ENCODE results near the gene RSPH4A.
"Not testable (repeated sequence)": the region's sequence is repeated elsewhere in the genome, so short reads cannot be mapped to it uniquely, and the experiment has no call there.

The RSPH4A gene

DNA sequence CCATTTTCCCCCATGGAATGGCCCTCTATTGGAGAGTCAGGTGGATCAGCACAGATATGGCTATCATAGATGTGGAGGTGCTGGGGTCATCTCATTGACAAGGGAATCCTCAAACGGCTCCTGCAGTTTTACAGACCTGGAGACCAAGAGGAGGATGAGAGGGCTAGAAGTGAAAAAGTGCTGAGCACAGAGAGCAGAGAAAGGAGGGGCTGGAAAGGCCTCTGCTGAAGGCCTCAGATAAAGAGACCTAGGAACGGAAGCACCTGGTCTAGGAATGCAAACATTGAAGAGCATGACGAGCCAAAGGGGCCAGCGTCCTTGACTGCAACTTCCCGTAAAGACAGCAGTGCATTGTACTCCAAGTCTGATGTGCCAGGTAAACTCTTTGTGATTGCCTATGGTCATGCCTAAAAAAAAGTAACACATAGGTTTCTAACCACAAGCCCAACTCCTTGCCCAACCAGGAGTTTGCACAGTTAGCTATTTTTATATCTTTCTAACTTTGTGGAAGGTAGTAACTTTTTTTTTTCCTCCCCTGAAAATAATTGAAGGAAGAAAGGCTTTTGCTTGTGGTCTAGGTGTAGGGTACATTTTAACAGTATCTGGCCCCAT lies 15.2 kb downstream of the RSPH4A start:
- no peak for DNase-seq

- DNase-seq: no peak
Observed at GRCh38 chr6:116633685-116634084, 17.4 kb downstream of the RSPH4A start.

GRCh38 chr6:116648156-116648555 lies 31.9 kb downstream of the RSPH4A start:
- DNase-seq: no peak

- DNase-seq: no peak
Observed at GRCh38 chr6:116649129-116649528, 32.9 kb downstream of the RSPH4A start.

- no peak for DNase-seq
Observed at GRCh38 chr6:116651916-116652315, 35.6 kb downstream of the RSPH4A start.

DNA sequence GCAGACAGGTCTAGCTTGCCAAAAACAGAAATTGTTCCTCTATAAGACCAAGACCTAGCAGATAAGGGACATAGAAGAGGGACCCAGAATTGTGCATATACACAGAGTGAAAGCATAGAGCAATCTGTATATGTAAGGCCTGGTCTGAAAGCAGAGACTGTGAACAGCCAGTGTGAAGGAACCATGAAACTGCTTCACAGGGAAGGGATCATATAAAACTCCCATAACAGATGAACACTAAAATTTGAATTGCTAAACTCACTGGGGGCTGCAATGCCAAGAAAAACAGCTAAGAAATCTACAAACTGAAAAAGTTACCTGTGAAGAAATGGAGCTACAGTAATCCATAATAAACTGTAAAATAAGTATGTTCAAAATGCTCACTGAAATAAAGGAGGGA lies 45.3 kb downstream of the RSPH4A start:
- no peak for DNase-seq

DNA sequence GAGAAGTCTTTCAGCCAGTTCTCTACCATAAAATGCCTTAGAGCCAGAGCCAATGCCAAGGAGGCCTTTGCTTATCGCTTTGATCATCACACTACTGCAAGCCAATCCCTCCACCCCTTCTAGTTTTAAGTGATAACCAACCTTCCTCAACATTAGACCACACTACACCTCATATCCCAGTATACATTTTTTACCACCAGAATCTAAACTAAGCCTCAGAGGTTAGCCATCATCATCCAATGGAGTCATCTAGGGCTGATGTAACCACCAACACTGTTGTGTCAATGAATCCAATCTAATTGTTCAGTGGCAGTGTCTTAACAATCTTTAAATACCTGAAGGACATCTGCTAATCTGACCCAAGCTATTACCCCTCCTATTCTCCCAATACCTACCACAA lies 45.9 kb downstream of the RSPH4A start:
- DNase-seq: no peak

GRCh38 chr6:116663308-116663707 lies 47.0 kb downstream of the RSPH4A start:
- DNase-seq: no peak

DNA sequence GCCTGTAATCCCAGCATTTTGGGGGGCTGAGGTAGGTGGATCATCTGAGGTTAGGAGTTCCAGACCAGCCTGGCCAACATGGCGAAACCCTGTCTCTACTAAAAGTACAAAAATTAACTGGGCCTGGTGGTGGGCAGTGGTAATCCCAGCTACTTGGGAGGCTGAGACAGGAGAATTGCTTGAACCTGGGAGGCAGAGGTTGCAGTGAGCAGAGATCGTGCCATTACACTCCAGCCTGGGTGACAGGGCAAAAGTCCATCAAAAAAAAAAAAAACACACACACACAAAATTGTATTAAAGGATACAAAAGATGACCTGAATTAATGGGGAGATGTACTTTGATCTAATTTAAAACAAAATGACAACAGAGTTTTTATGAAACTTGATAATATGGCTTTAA lies 47.9 kb downstream of the RSPH4A start:
- DNase-seq: not testable (repeated sequence)

- DNase-seq: no peak
Observed at GRCh38 chr6:116665464-116665863, 49.2 kb downstream of the RSPH4A start.

DNA sequence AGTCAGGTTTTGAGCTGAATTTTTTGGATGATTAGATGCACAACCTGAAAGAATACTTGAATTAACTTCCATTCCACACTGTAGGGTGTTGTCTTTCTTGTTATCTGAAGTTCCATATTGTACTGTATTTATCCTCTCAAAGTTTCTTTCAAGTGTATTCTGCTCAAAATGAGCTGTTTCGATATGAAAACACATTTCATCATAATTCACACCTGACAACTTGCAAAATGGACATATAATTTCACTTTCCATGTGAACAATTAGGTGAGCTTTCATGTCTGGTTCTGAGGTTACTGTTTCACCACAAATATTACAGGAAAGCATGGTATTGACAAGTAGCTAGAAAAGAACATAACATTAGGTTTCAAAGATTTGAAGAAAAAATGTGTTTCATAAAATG lies 50.6 kb downstream of the RSPH4A start:
- no peak for DNase-seq

GRCh38 chr6:116667623-116668022 lies 51.3 kb downstream of the RSPH4A start:
- no peak for DNase-seq

- DNase-seq: no peak
Observed at GRCh38 chr6:116672306-116672705, 56.0 kb downstream of the RSPH4A start.

DNA sequence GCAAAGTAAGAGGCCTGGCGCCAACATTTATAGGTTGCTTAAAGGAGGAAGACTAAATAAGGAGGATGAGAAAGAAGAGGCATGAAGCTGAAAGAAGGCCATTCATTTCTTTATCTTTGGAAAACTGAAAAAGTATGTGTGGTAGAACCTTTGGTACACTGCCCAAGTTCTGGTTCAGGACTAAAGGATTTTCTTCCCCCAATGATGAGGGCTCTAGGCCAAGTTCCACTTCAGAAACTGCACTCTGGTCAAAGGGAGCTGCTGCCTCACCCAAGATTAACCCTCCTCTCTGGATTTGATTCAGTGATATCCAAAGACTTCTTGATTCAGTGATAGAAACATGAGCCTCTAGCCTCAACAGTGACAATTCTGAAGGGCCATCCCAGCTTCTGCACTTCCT lies 59.7 kb downstream of the RSPH4A start:
- DNase-seq: no peak

DNA sequence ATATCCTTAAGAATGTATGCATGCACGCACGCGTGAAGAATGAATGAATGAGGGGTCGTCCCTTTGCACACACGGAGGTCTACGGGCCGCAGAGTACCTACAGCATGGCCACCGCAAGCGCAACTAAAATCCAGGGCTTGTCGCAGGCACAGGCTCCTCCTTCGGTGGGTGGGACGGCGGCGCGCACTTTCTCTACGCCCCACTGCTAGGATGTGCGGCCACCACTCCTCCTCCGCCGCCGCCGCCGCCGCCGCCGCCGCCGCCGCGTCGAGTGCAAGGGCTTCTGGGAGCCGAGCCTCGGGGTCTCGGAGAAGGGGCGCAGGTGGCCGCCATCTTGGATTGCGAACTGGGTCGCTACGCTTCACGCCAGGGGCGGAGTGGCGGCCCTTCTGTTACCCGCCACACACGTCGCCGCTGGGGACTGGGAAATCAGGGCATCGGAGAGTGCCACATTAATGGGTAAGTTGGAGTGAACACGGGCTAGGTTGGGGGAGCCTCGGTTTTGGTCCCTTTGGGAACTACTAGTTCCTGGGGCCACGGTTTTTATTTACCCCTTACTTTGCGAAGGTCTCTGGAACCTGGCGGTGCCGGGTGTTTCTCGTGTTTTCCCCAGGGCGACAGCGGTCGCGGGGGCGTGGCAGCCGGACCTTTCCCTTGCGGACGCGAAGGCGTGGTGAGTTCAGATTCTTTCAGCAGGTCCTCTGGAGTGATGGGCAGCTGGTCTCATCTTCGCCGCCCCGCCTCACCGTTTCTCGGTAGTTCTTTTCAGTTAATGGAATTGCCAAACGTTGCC lies 64.8 kb downstream of the RSPH4A start, which contains the start of gene KPNA5:
TSS of gene KPNA5 (plus strand) at position 332 of the 793 bp plus-strand sequence. CDS start at position 456, 124 bp downstream.
- peak; percentile 91 for DNase-seq

- DNase-seq: peak; percentile 59
Observed at GRCh38 chr6:116682334-116682712, 66.0 kb downstream of the RSPH4A start.

Measured in CD4-positive, alpha-beta T cell treated with Interleukin-12 subunit alpha and Interleukin-12 subunit beta, for 1 hour (primary cell).